Psoas muscle (tissue), 8 donors: ENCODE results near the gene TTC13. TPM values are rescaled to one million over a fixed set of nuclear protein-coding genes. Genes with fewer than 3 reads are reported as not detected.

Source experiments
- ATAC-seq, 4 donors: fragments of 200-7000 bp; cut with Tn5 transposase; one replicate each; pipeline ENCODE4 v1.9.1; 2020; ENCODE audit warnings: moderate library complexity in 3 of 4, mild to moderate bottlenecking in 2 of 4
- DNase-seq, 2 donors: peaks; one replicate each; pipeline ENCODE4 v3.0.0-alpha.2; 2020
- H3K27ac ChIP-seq: fragments of 200-600 bp; one replicate; pipeline ENCODE4 v1.8.0; 2022
- H3K27me3 ChIP-seq, 3 donors: fragments of 200-600 bp in 1 of 3; one replicate each; pipeline versions ENCODE4 v1.6.1 to v1.8.0; 2013 to 2022; ENCODE audit warnings: low read length in 2 of 3, mild to moderate bottlenecking in 2 of 3, moderate library complexity in 1 of 3; ENCODE audit not compliant: insufficient read depth in 3 of 3
- H3K36me3 ChIP-seq, 2 donors: fragments of 200-600 bp in 1 of 2; one replicate each; pipeline versions ENCODE4 v1.6.1 to v1.8.0; 2013 to 2022; ENCODE audit warnings: low read depth in 1 of 2, mild to moderate bottlenecking in 1 of 2, moderate library complexity in 1 of 2; ENCODE audit not compliant: insufficient read depth in 1 of 2
- H3K4me1 ChIP-seq: fragments of 200-600 bp; one replicate; pipeline ENCODE4 v1.8.0; 2022
- H3K4me3 ChIP-seq: fragments of 200-600 bp; one replicate; pipeline ENCODE4 v1.8.0; 2022; ENCODE audit warnings: mild to moderate bottlenecking
- H3K9me3 ChIP-seq: fragments of 200-600 bp; one replicate; pipeline ENCODE4 v1.8.0; 2022
- WGBS, 3 donors: extraction: QIAGEN DNeasy Blood & Tissue Kit; methylation state at CpG; one replicate each; pipeline versions ENCODE4 v1.1.6 to v1.1.7; 2013; 5-methylcytosine and 5-hydroxymethylcytosine counted together
- intact Hi-C, 2 donors: fragments of 100-400 bp; cut with DNase I; formaldehyde crosslinking; loops; one replicate each; pipeline versions ENCODE4 v1.11.0 to v1.14.2; 2022
- polyA plus RNA-seq, 3 donors: library from polyadenylated mRNA; stranded (reverse); fragments of 200-250 nt; gene quantifications; one replicate each; pipeline ENCODE4 v1.2.3, GENCODE V29; 2013
- total RNA-seq, 4 donors: library from RNA; stranded (reverse); fragmentation: NEBNext Ultra II Directional in 2 of 4; extraction: Animal tissue kit (Norgen Biotek cat#: 25700) in 2 of 4; gene quantifications; one replicate each; pipeline versions ENCODE4 v1.2.1 to v1.2.4, GENCODE V29; 2021 to 2023
- TF ChIP-seq, protein P1 (sequence below): fragments of 200-600 bp; IDR thresholded peaks from one replicate; pipeline ENCODE4 v1.8.0; 2022; ENCODE audit warnings: antibody characterized with exemption
- donor health status: healthy with polysubstance abuse.
- donor health status: DM: no; HTN: no; CAD: no; lungs with moderate emphysema.
- donor health status: Bipolar disorder and iron deficiency.
- donor health status: healthy.
- donor health status: DM: yes; HTN: yes; CAD: no.
- donor health status: DM: no; HTN: no; CAD: no.
- donor health status: DM: no; HTN: no; CAD: no.
- donor health status: DM: yes; HTN: yes; CAD: no.

TTC13 gene
- total and polyA plus RNA-seq, 7 donors, result 7.6 to 24.2 (median 11.2) TPM

DNA sequence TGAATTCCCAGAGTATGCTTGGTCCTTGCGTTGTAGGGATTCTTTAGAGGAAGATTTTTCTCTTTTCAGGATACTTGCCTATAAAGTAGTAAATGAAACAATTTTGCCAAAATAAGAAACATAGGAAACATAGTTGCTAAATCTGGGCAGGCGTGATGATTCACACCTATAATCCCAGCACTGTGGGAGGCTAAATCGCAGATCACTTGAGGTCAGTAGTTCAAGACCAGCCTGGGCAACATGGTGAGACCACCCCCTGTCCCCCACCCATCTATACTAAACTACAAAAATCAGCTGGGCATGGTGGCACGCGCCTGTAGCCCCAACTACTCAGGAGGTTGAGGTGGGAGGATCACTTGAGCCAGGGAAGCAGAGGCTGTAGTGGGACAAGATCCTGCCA lies 5.2 kb upstream of the TTC13 start:
- ATAC-seq, result no peak
- no peak overlapping the region for H3K27ac ChIP-seq
- peaks cover 4% of the 10 kb centered on the region for H3K4me1 ChIP-seq
- no peak for DNase-seq
- H3K4me3 ChIP-seq, result no peak overlapping the region
- peaks cover 0 to 33% of the 10 kb centered on the region in 2 donors for H3K36me3 ChIP-seq
- 86 to 90% (median 87%) methylated on average over 5 of the region's 5 CpGs for WGBS, 3 donors
- no peaks in the 10 kb centered on the region for H3K9me3 ChIP-seq
- intact Hi-C loops, result no loop called here
- TF ChIP-seq, protein P1, sequence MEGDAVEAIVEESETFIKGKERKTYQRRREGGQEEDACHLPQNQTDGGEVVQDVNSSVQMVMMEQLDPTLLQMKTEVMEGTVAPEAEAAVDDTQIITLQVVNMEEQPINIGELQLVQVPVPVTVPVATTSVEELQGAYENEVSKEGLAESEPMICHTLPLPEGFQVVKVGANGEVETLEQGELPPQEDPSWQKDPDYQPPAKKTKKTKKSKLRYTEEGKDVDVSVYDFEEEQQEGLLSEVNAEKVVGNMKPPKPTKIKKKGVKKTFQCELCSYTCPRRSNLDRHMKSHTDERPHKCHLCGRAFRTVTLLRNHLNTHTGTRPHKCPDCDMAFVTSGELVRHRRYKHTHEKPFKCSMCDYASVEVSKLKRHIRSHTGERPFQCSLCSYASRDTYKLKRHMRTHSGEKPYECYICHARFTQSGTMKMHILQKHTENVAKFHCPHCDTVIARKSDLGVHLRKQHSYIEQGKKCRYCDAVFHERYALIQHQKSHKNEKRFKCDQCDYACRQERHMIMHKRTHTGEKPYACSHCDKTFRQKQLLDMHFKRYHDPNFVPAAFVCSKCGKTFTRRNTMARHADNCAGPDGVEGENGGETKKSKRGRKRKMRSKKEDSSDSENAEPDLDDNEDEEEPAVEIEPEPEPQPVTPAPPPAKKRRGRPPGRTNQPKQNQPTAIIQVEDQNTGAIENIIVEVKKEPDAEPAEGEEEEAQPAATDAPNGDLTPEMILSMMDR, result no peak
- no peaks in the 10 kb centered on the region for H3K27me3 ChIP-seq

DNA sequence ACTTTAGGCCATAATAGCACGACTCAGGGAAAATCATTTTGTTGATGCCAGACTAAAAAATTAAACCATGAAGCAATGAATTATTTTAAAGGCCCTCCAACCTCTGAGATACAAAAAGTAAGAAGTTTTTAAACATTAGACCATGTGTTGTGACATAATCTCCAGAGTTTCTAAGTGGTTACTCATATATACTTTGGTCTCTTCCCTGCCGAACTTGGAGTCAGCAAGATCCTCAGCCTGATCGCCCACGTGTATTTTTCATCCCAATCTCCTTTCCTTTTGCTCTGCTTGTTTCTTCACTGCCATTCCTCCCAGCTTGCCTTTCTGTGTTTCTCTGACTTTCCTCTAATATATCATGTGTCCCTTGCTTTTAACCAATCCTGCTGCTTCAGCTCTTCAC lies 4.0 kb upstream of the TTC13 start:
- Histone ChIP-seq H3K27ac (no peak overlapping the region), H3K9me3 (no peaks in the 10 kb centered on the region), H3K36me3 (peaks cover 0 to 28% of the 10 kb centered on the region in 2 donors), H3K27me3 (no peaks in the 10 kb centered on the region), H3K4me3 (no peak overlapping the region), H3K4me1 (peaks cover 5% of the 10 kb centered on the region)
- no peak for DNase-seq
- TF ChIP-seq, protein P1, result no peak
- WGBS, 3 donors, result 72 to 89% (median 77%) methylated on average over 4 of the region's 4 CpGs
- ATAC-seq, result no peak
- intact Hi-C loops, result no loop called here

DNA sequence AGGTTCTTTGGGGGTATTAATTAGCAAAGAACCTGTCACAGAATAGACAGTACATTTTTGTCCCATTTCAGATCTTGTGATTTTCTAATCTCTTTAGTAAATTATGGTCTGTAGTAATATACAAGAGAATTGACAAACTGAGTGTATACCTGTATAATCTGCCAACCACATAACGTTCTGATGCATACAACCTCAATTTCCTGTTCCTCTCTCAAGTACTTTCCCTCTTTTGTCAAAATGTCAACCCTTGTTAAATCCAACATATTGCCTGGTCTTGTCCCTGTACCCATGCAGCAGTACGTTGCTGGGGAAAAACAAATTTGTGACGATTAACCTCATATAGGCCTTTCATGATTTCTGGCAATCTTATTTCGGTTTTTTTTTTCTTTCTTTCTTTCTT lies 1.3 kb upstream of the TTC13 start:
- TF ChIP-seq, protein P1, result no peak
- H3K27me3 ChIP-seq, result no peaks in the 10 kb centered on the region
- no peak for ATAC-seq
- no peaks in the 10 kb centered on the region for H3K9me3 ChIP-seq
- H3K36me3 ChIP-seq, result peaks cover 0 to 28% of the 10 kb centered on the region in 2 donors
- no peak overlapping the region for H3K27ac ChIP-seq
- peak overlapping the region; percentile 81 for H3K4me3 ChIP-seq
- DNase-seq, result no peak
- 79 to 83% (median 81%) methylated on average over 4 of the region's 4 CpGs for WGBS, 3 donors
- intact Hi-C loops, result loop anchor here in 1 of 2 donors (5.0 kb wide), 1 partner anchor 232 kb away; no protein-coding TSS in a partner anchor
- peaks cover 16% of the 10 kb centered on the region for H3K4me1 ChIP-seq

DNA sequence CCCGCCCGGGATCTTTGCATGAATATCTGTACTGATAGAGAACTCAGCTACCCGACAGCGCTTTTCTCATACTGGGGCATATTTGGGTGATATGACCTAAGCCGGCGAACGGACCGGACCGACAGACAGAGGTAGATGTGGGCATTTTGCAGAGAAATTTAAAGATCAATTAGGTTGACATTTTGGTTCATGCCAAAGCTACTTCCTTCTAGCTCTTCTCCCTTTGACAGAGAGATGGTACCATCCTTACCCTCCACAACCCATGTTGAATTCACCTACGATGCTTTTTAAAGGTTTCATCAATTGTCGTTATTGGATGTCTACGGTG lies 692 bp upstream of the TTC13 start:
- ATAC-seq (peak in 1 of 4 donors; percentile 7), DNase-seq (no peak)
- Histone ChIP-seq H3K4me3 (peak overlapping the region; percentile 81), H3K27me3 (no peaks in the 10 kb centered on the region), H3K36me3 (peaks cover 0 to 28% of the 10 kb centered on the region in 2 donors), H3K9me3 (no peaks in the 10 kb centered on the region), H3K4me1 (peaks cover 16% of the 10 kb centered on the region), H3K27ac (peak overlapping the region; percentile 65)
- intact Hi-C loops, result loop anchor here in 1 of 2 donors (5.0 kb wide), 1 partner anchor 233 kb away; no protein-coding TSS in a partner anchor
- TF ChIP-seq, protein P1, result no peak
- WGBS, 3 donors, result 6 to 7% (median 7%) methylated on average over 12 of the region's 12 CpGs
